Progenitor cell of endocrine pancreas (in vitro differentiated cells): ENCODE results near the gene POLR2F. TPM values are rescaled to one million over a fixed set of nuclear protein-coding genes. Genes with fewer than 3 reads are reported as not detected.

ENCODE experiments used
- DNase-seq: peaks from one replicate; pipeline ENCODE4 v3.0.0; 2021; ENCODE audit warnings: low spot score; ENCODE audit not compliant: unreplicated experiment
- H3K27ac Mint-ChIP-seq: 2 replicates; pipeline ENCODE4 v1.8.0; 2021; ENCODE audit warnings: mild to moderate bottlenecking, moderate library complexity, mixed read lengths
- H3K27me3 Mint-ChIP-seq: 2 replicates; pipeline ENCODE4 v1.8.0; 2021; ENCODE audit warnings: mixed read lengths
- H3K36me3 Mint-ChIP-seq: 2 replicates; pipeline ENCODE4 v1.8.0; 2022; ENCODE audit warnings: mixed read lengths; ENCODE audit not compliant: insufficient read depth
- H3K4me1 Mint-ChIP-seq: 2 replicates; pipeline ENCODE4 v1.8.0; 2021; ENCODE audit warnings: low read depth, mixed read lengths
- H3K4me3 Mint-ChIP-seq: 2 replicates; pipeline ENCODE4 v1.8.0; 2021; ENCODE audit warnings: low read depth, mild to moderate bottlenecking, moderate library complexity, mixed read lengths
- H3K9me3 Mint-ChIP-seq: 2 replicates; pipeline ENCODE4 v1.8.0; 2021; ENCODE audit warnings: low read depth, mixed read lengths
- total RNA-seq: library from RNA; stranded (reverse); gene quantifications from 2 replicates; pipeline ENCODE4 v1.2.1, GENCODE V29; 2021
- TF ChIP-seq, protein P1 (sequence below): fragments of 200-600 bp; sonication (generic); IDR thresholded peaks from one replicate; pipeline ENCODE4 v1.5.0; 2021; ENCODE audit warnings: antibody characterized with exemption, mild to moderate bottlenecking; ENCODE audit not compliant: unreplicated experiment

Gene POLR2F
- total RNA-seq, 1 donor from 2014 or later, result 83.1 TPM

DNA sequence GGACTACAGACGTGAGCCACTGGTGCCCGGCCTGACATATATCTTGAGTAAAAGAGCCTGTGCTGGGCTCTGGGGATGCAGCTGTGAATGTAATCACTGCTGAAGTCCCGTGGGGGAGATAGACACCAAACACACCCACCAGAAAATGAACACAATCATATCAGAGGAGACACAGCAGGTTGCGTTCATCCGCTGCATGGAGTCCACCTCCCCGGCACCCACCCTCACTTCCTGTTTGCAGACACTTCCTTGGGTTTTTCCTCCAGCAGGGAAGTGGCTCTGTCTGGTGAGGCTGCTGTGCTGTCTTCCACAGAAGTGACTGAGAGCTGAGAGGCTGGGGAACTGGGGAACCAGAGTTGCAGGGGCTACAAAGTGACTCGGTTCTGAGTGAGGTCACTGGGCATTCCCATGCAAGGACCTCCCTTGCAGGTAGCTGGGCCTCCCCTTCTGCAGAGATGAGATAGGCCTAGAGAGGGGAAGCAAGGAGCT, 40.2 kb upstream of the POLR2F start:
- no peak for DNase-seq
- H3K36me3 Mint-ChIP-seq, result peaks cover 3% of the 10 kb centered on the region
- no peak overlapping the region for H3K27ac Mint-ChIP-seq
- peaks cover 4% of the 10 kb centered on the region for H3K4me1 Mint-ChIP-seq
- no peak overlapping the region for H3K4me3 Mint-ChIP-seq
- no peaks in the 10 kb centered on the region for H3K9me3 Mint-ChIP-seq
- TF ChIP-seq, protein P1, sequence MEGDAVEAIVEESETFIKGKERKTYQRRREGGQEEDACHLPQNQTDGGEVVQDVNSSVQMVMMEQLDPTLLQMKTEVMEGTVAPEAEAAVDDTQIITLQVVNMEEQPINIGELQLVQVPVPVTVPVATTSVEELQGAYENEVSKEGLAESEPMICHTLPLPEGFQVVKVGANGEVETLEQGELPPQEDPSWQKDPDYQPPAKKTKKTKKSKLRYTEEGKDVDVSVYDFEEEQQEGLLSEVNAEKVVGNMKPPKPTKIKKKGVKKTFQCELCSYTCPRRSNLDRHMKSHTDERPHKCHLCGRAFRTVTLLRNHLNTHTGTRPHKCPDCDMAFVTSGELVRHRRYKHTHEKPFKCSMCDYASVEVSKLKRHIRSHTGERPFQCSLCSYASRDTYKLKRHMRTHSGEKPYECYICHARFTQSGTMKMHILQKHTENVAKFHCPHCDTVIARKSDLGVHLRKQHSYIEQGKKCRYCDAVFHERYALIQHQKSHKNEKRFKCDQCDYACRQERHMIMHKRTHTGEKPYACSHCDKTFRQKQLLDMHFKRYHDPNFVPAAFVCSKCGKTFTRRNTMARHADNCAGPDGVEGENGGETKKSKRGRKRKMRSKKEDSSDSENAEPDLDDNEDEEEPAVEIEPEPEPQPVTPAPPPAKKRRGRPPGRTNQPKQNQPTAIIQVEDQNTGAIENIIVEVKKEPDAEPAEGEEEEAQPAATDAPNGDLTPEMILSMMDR, result no peak
- H3K27me3 Mint-ChIP-seq, result no peaks in the 10 kb centered on the region

DNA sequence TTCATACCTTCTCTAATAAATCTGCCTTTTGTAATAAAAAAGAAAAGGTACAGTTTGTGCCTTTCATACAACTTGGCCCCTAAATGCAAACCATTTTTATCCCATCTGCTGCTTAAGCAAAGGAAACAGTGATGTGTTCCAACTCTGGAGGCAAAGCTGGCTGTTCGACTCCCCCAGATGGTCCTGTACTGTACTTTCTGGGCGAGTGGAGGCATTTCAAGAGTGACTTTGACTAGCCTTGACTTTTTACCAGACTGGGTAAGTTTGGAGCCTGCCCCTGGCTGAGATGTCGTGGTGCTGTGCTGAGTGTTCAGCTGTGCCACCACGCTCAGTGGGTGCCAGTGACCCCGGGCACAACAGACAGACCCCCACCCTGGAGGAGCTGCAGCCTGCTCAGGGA, 37.2 kb upstream of the POLR2F start:
- no peak for DNase-seq
- Mint-ChIP-seq H3K9me3 (no peaks in the 10 kb centered on the region), H3K4me1 (peaks cover 1% of the 10 kb centered on the region), H3K27ac (no peak overlapping the region), H3K27me3 (no peaks in the 10 kb centered on the region), H3K4me3 (no peak overlapping the region), H3K36me3 (peaks cover 6% of the 10 kb centered on the region)
- TF ChIP-seq, protein P1, result no peak

DNA sequence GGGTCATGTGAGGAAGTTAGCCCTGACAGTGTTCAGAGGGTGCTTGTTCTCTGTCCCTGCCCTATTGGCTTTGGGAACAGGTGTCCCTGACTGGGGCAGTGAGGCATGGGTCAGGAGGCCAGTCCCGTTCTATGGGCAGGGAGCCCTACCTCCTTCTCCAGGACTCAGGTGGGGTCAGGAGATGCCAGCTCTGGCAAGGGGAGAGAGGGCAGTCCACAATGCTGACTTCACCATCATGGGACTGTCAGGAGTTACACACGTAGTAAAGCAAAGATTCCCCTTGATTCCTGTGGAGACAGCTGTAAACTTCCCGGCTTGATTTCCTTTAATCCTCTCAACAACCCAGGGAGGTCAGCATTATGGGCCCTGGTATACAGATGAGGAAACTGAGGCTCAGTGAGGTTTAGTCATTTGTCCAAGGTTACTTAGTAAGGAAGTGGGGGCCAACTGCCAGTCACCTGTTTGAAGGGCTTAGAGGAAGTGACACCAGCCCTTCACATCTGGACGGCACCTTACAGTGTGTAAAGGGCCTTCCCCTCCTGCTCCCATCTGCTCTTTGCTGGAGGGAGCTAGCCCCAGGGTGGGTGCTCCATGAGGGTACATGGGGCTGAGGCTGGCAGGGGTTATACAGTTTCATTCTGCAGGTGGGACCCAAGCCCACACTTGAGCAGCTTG, 35.5 kb upstream of the POLR2F start:
- TF ChIP-seq, protein P1, result no peak
- no peak overlapping the region for H3K4me3 Mint-ChIP-seq
- DNase-seq, result no peak

DNA sequence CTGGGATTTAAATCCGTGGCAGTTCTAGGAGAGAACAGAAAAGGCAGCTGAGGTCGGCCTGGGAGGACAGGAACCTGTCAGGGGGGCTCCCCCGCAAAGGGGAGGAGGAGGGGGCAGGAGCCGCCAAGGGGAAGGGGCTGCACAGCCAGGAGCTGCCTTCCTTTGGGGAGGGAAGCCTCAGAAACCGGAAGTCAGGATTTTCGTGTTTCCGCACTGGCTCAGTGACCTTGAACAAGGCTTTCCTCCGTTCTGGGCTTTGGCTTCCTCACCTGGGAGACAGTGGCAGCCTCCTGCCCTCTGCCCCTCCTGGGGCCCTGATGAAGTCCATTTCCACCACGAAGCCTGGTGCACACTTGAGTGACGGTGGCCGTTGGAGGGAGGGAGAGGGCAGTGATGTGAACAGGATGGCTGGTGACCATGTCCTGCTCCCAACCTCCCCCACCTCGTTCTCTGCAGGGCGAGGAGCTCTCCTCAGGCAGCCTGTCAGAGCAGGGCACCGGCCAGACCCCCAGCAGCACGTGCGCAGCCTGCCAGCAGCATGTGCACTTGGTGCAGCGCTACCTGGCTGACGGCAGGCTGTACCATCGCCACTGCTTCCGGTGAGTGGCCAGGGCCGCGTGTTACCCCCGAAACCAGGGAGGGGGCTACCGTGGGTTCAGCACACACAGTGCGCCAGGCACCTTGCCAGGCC, 34.8 kb upstream of the POLR2F start:
- Mint-ChIP-seq H3K4me3 (no peak overlapping the region), H3K9me3 (no peaks in the 10 kb centered on the region), H3K36me3 (peaks cover 9% of the 10 kb centered on the region), H3K27me3 (no peaks in the 10 kb centered on the region), H3K27ac (no peak overlapping the region), H3K4me1 (peaks cover 2% of the 10 kb centered on the region)
- DNase-seq, result no peak
- TF ChIP-seq, protein P1, result no peak

More for the DNA sequence above, 35.5 kb upstream of the POLR2F start:
- Mint-ChIP-seq H3K27me3 (no peaks in the 10 kb centered on the region), H3K9me3 (no peaks in the 10 kb centered on the region), H3K36me3 (peaks cover 6% of the 10 kb centered on the region), H3K4me1 (no peaks in the 10 kb centered on the region), H3K27ac (no peak overlapping the region)

DNA sequence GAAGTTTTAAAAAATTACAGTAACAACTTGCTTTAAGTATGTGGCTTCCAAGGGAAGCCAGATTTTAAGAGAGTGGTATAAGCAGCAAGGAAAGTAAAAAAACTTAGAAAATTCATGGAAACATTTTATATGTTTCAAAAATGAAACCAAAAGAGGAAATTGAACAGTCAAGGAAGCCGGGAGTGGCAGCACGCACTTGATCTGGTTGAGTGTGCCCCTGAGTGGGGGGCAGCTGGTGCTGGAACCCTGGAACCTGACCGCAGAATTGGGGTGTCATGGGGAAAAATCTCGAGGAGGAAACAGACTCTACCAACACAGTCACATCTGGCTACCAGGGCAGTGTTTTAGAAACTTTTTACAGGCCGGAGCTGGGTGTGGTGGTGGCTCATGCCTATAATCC, 33.4 kb upstream of the POLR2F start:
- H3K27me3 Mint-ChIP-seq, result no peaks in the 10 kb centered on the region
- H3K27ac Mint-ChIP-seq, result no peak overlapping the region
- H3K36me3 Mint-ChIP-seq, result peaks cover 9% of the 10 kb centered on the region

More for the DNA sequence above, 33.4 kb upstream of the POLR2F start:
- H3K4me1 Mint-ChIP-seq, result peaks cover 7% of the 10 kb centered on the region
- no peak for DNase-seq
- no peaks in the 10 kb centered on the region for H3K9me3 Mint-ChIP-seq
- TF ChIP-seq, protein P1, result no peak
- no peak overlapping the region for H3K4me3 Mint-ChIP-seq
